Epithelial cell of proximal tubule (primary cell): ENCODE results near the gene OTOGL. TPM values are rescaled to one million over a fixed set of nuclear protein-coding genes. Genes with fewer than 3 reads are reported as not detected.

ENCODE experiments used
- DNase-seq: peaks from one replicate; pipeline ENCODE4 v3.0.0-alpha.2; 2011; ENCODE audit warnings: low read depth
- H3K4me3 ChIP-seq: 2 replicates; pipeline ENCODE4 v1.5.1; 2011; ENCODE audit warnings: low read depth, mild to moderate bottlenecking, low read length
- CTCF ChIP-seq: conservative IDR thresholded peaks from 2 replicates; pipeline ENCODE4 v1.5.1; 2012; ENCODE audit warnings: low read depth, mild to moderate bottlenecking, low read length
- total RNA-seq: library from RNA; depleted of rRNA; stranded (reverse); fragments of >200 nt; gene quantifications from 2 replicates; pipeline ENCODE4 v1.2.3, GENCODE V29; 2015

Gene OTOGL
- not detected in 2 replicates for total RNA-seq

GRCh38 chr12:80099259-80099658, at the start of gene OTOGL:
OTOGL (plus strand) TSS chr12:80099537; CDS start chr12:80209432, 109,895 bp downstream.
- H3K4me3 ChIP-seq: no peak within 1 kb of the TSS
- no peak for TF ChIP-seq CTCF
- DNase-seq: no peak

GRCh38 chr12:80050236-80050635, 49.1 kb upstream of the OTOGL start:
- H3K4me3 ChIP-seq: no peak overlapping the region
- TF ChIP-seq CTCF: no peak

GRCh38 chr12:80053051-80053790, 46.1 kb upstream of the OTOGL start:
- TF ChIP-seq CTCF: no peak
- H3K4me3 ChIP-seq: no peak overlapping the region
- DNase-seq: no peak

More at GRCh38 chr12:80050236-80050635, 49.1 kb upstream of the OTOGL start:
- DNase-seq: no peak

GRCh38 chr12:80056232-80056631, 43.1 kb upstream of the OTOGL start:
- DNase-seq: no peak
- TF ChIP-seq CTCF: no peak
- H3K4me3 ChIP-seq: no peak overlapping the region

GRCh38 chr12:80056845-80057244, 42.5 kb upstream of the OTOGL start:
- TF ChIP-seq CTCF: no peak
- no peak for DNase-seq
- H3K4me3 ChIP-seq: no peak overlapping the region

- no peak for TF ChIP-seq CTCF
- no peak overlapping the region for H3K4me3 ChIP-seq
- no peak for DNase-seq
These were observed 40.8 kb upstream of the OTOGL start for GRCh38 chr12:80058586-80058985.

- no peak overlapping the region for H3K4me3 ChIP-seq
- DNase-seq: no peak
- TF ChIP-seq CTCF: no peak
These were observed 40.2 kb upstream of the OTOGL start for GRCh38 chr12:80059102-80059501.
